Thyroid gland (tissue), 4 donors: ENCODE results near the gene MEGF6. TPM values are rescaled to one million over a fixed set of nuclear protein-coding genes. Genes with fewer than 3 reads are reported as not detected.
A peak's percentile ranks its signal among the peaks of the same experiment; 100 is the strongest.

Experiments used
- DNase-seq, 2 donors: peaks; one replicate each; pipeline ENCODE4 v3.0.0-alpha.2; 2019
- H3K27ac ChIP-seq, 3 donors: fragments of 200-600 bp; sonication (generic); 1 replicate in 2 of 3; 2 replicates in 1 of 3; pipeline ENCODE4 v1.5.1; 2016 to 2019; ENCODE audit warnings: mild to moderate bottlenecking in 1 of 3, moderate library complexity in 1 of 3
- H3K27me3 ChIP-seq: fragments of 200-600 bp; sonication (generic); one replicate; pipeline ENCODE4 v1.5.1; 2019
- H3K36me3 ChIP-seq, 2 donors: fragments of 200-600 bp; sonication (generic); one replicate each; pipeline ENCODE4 v1.5.1; 2016 to 2019
- H3K4me1 ChIP-seq, 2 donors: fragments of 200-600 bp; sonication (generic); one replicate each; pipeline ENCODE4 v1.5.1; 2017 to 2019
- H3K4me3 ChIP-seq, 3 donors: fragments of 200-600 bp; sonication (generic); replicated peaks in 1 of 3; 1 replicate in 2 of 3; 2 replicates in 1 of 3; pipeline ENCODE4 v1.5.1; 2016; ENCODE audit warnings: mild to moderate bottlenecking in 1 of 3
- H3K9me3 ChIP-seq: fragments of 200-600 bp; sonication (generic); one replicate; pipeline ENCODE4 v1.5.1; 2017
- POLR2A ChIP-seq, 2 donors: fragments of 450-650 bp; IDR thresholded peaks; one replicate each; pipeline ENCODE4 v1.6.1; 2017; ENCODE audit warnings: antibody characterized with exemption in 2 of 2, mild to moderate bottlenecking in 2 of 2, moderate library complexity in 1 of 2
- WGBS, 2 donors: methylation state at CpG; one replicate each; pipeline ENCODE4 v1.1.5; 2017; 5-methylcytosine and 5-hydroxymethylcytosine counted together
- intact Hi-C: fragments of 100-400 bp; cut with DNase I; formaldehyde crosslinking; loops from one replicate; pipeline ENCODE4 v1.15.1; 2023
- total RNA-seq, 4 donors: library from RNA; depleted of rRNA; stranded (reverse); fragments of >200 nt; gene quantifications; one replicate each; pipeline ENCODE4 v1.2.3, GENCODE V29; 2016
- TF ChIP-seq, protein P1 (sequence below), 6 experiments: fragments of 200-600 bp in 3 of 6; fragments of 450-650 bp in 3 of 6; sonication (generic) in 3 of 6; IDR thresholded peaks; one replicate each; pipeline ENCODE4 v1.5.1; 2016 to 2019; ENCODE audit warnings: antibody characterized with exemption in 6 of 6, mild to moderate bottlenecking in 2 of 6, inconsistent platforms in 1 of 6, moderate library complexity in 1 of 6

Gene MEGF6
- total RNA-seq, 4 donors from 2014 or later: 9.4 to 25.8 (median 21.8) TPM

DNA sequence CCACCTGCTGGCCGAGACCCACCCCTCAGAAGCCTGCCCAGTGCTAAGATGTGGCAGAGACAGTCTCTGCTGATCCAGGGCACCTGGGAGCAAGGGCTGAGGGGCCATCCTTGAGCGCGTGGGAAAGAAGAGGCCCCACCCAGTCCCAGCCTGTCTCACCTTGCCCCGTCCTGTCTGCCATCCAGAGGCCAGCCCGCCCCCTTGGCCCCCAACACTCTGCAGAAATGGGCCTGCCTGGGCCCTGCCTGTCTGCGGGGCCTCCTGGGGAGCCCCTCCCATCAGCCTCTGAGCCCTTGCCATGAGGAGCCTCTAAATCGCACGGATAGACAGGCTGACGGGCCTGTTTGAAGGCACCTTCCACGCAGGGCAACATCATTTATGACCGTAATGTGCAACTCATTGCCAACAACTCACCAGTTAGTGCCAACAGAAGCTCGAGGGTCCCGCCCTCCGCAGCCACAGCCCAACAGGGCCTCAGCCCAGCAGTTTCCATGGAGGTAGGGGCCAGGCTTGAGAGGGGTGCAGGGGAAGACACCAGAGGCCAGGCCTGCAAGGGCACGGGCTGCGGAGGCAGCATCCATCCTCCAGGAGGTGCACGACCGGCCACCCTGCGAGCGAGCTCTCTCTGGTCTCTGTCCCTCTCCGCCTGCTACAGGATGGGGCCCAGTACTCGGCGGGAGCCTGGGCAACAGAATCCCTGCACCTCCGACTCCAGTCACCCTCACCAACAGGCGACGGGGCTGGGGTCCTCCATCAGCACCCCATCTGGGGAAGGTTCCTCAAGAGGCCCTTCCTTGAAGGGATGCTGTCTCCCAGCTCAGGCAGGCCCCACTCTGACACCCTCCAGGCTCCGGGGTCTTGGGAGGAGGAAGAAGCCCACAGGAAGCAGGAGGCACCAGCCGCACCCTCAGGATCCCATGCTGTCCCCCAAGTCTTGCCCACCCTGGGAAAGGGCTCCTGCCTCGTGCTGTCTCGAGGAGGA, 78.0 kb downstream of the MEGF6 start:
- TF ChIP-seq, protein P1, sequence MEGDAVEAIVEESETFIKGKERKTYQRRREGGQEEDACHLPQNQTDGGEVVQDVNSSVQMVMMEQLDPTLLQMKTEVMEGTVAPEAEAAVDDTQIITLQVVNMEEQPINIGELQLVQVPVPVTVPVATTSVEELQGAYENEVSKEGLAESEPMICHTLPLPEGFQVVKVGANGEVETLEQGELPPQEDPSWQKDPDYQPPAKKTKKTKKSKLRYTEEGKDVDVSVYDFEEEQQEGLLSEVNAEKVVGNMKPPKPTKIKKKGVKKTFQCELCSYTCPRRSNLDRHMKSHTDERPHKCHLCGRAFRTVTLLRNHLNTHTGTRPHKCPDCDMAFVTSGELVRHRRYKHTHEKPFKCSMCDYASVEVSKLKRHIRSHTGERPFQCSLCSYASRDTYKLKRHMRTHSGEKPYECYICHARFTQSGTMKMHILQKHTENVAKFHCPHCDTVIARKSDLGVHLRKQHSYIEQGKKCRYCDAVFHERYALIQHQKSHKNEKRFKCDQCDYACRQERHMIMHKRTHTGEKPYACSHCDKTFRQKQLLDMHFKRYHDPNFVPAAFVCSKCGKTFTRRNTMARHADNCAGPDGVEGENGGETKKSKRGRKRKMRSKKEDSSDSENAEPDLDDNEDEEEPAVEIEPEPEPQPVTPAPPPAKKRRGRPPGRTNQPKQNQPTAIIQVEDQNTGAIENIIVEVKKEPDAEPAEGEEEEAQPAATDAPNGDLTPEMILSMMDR (IDR thresholded peaks at IDR 0.05): no peak
- no peak for TF ChIP-seq POLR2A (IDR thresholded peaks at IDR 0.05)
- H3K4me3 ChIP-seq: no peak overlapping the region
- DNase-seq: no peak
- no peak overlapping the region for H3K27ac ChIP-seq
- intact Hi-C loops: no loop called here
- H3K9me3 ChIP-seq: no peaks in the 10 kb centered on the region
- H3K36me3 ChIP-seq: no peaks in the 10 kb centered on the region
- 77 to 86% methylated on average over 9 to 22 of the region's 30 CpGs for WGBS, 2 donors
- H3K27me3 ChIP-seq: no peaks in the 10 kb centered on the region
- H3K4me1 ChIP-seq: peaks cover 11 to 16% of the 10 kb centered on the region in 2 donors

DNA sequence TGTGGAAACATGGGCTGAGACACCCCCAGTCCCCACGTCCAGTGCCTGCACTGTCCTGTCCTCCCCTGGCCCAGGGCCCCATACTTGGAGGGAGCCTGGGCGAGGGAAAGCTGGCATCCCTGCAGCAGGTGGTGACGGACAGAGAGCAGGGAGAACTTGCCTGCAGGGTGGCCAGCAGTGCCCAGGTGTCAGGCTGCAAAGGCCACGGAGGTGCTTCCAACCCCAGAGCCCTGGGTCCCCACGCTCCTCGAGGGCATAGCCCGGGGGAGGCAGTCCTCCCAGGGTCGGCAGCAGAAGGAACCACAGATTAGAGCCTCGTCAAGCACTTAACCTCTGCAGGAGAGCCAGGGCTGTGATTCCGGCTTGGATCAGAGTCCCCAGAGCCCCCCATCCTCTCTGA, 79.4 kb downstream of the MEGF6 start:
- intact Hi-C loops: no loop called here
- Histone ChIP-seq H3K4me1 (peaks cover 11 to 16% of the 10 kb centered on the region in 2 donors), H3K27ac (peak overlapping the region; percentile 63 to 81 (median 65)), H3K9me3 (no peaks in the 10 kb centered on the region), H3K4me3 (no peak overlapping the region), H3K36me3 (no peaks in the 10 kb centered on the region), H3K27me3 (no peaks in the 10 kb centered on the region)
- 74 to 82% methylated on average over 2 to 9 of the region's 10 CpGs for WGBS, 2 donors
- DNase-seq: peak in 1 of 2 donors; percentile 20
- TF ChIP-seq POLR2A (IDR thresholded peaks at IDR 0.05): no peak
- TF ChIP-seq, protein P1 (IDR thresholded peaks at IDR 0.05): no peak

DNA sequence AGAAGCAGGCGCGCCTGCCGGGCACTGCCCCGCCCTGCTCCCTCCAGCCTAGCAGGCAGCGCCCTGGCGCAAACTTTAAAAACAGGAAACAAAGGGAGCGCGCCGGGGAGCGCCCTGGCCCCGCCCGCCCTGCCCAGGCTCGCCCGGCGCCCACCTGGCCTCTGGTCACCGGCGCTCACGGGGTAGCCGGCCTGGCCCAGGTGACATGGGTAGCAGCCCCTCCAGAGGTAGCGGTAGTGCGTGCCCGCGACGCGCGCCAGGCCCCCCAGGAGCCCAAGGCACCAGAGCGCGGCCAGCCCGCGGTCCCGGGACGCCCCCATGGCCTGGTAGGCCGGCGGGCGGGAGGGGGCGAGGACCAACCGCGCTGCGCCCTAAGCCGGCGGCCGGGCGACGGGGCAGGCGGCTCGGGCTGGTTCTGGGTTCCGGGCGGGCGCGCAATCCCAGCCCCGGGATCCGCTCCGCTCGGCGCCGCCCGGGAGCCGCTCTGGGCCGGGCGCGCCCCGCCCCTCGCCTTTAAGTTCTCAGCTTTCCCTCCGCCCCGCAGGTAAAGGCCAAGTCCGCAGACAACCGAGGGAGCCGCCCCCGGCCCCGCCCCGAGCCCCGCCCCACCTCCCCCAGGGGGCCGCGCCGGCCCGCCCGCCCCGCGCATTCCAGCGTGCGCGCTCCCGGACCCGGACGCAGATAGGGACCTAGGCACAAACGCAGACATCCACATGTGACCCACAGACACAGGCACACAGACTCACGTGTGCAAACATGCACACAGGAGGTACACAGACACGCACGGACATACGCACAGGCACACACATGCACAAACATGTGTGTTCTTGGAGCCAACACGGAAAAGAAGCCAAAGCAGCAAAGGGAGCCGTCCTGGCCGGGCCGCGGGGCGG, 80.1 kb downstream of the MEGF6 start:
- Histone ChIP-seq H3K27me3 (no peaks in the 10 kb centered on the region), H3K9me3 (no peaks in the 10 kb centered on the region), H3K27ac (peak overlapping the region; percentile 63 to 81 (median 65)), H3K36me3 (no peaks in the 10 kb centered on the region), H3K4me1 (peaks cover 11 to 16% of the 10 kb centered on the region in 2 donors), H3K4me3 (peak overlapping the region; percentile 26 to 66 (median 63))
- 3 to 11% methylated on average over 6 to 14 of the region's 96 CpGs for WGBS, 2 donors
- TF ChIP-seq POLR2A (IDR thresholded peaks at IDR 0.05): peak in 1 of 2 donors; percentile 82
- TF ChIP-seq, protein P1 (IDR thresholded peaks at IDR 0.05): no peak
- intact Hi-C loops: no loop called here
- peak; percentile 86 to 88 for DNase-seq

GRCh38 chr1:3530086-3530925, 81.0 kb downstream of the MEGF6 start:
- H3K4me1 ChIP-seq: peaks cover 11 to 16% of the 10 kb centered on the region in 2 donors
- DNase-seq: peak; percentile 34 to 52
- peak overlapping the region; percentile 26 to 66 (median 63) for H3K4me3 ChIP-seq
- H3K27ac ChIP-seq: peak overlapping the region in 2 of 3 donors; percentile 59 to 81
- WGBS, 2 donors: 40% methylated on average over 8 of the region's 32 CpGs; no CpG with 5 or more reads in 1 of the 2 donors
- TF ChIP-seq POLR2A (IDR thresholded peaks at IDR 0.05): no peak
- TF ChIP-seq, protein P1 (IDR thresholded peaks at IDR 0.05): peak in 3 of 6 experiments; percentile 8 to 18 (median 11)
- no peaks in the 10 kb centered on the region for H3K36me3 ChIP-seq
- H3K27me3 ChIP-seq: no peaks in the 10 kb centered on the region
- intact Hi-C loops: no loop called here
- H3K9me3 ChIP-seq: no peaks in the 10 kb centered on the region
